IPS-20b (cell line): ENCODE results near the gene SYNE1.
"Not testable (repeated sequence)": the region's sequence is repeated elsewhere in the genome, so short reads cannot be mapped to it uniquely, and the experiment has no call there.

ENCODE experiments used
- H3K27ac ChIP-seq: one replicate; pipeline ENCODE4 v1.5.1; 2013; ENCODE audit warnings: low read length
- H3K27me3 ChIP-seq: 2 replicates; pipeline ENCODE4 v1.6.1; 2013; ENCODE audit warnings: mild to moderate bottlenecking, low read length, inconsistent platforms; ENCODE audit not compliant: insufficient read depth
- H3K36me3 ChIP-seq: 2 replicates; pipeline ENCODE4 v1.6.1; 2013; ENCODE audit warnings: low read depth, mild to moderate bottlenecking, inconsistent platforms, low read length, moderate library complexity; ENCODE audit not compliant: insufficient read depth
- H3K4me1 ChIP-seq: 2 replicates; pipeline ENCODE4 v1.6.1; 2013; ENCODE audit warnings: mild to moderate bottlenecking, control low read depth, inconsistent platforms, low read length, moderate library complexity; ENCODE audit not compliant: insufficient read depth
- H3K4me3 ChIP-seq: 2 replicates; pipeline ENCODE4 v1.5.1; 2013; ENCODE audit warnings: mild to moderate bottlenecking, low read length, inconsistent platforms
- H3K9ac ChIP-seq: 2 replicates; pipeline ENCODE4 v1.6.1; 2013; ENCODE audit warnings: low read depth, mild to moderate bottlenecking, inconsistent platforms, low read length, moderate library complexity
- H3K9me3 ChIP-seq: 2 replicates; pipeline ENCODE4 v1.6.1; 2013; ENCODE audit warnings: mild to moderate bottlenecking, low read depth, low read length, inconsistent platforms; ENCODE audit not compliant: insufficient read depth

The SYNE1 gene

GRCh38 chr6:152583888-152584287 lies 53.3 kb downstream of the SYNE1 start:
- no peaks in the 10 kb centered on the region for H3K27me3 ChIP-seq
- H3K36me3 ChIP-seq, result no peaks in the 10 kb centered on the region
- no peaks in the 10 kb centered on the region for H3K9me3 ChIP-seq
- no peak overlapping the region for H3K9ac ChIP-seq
- no peaks in the 10 kb centered on the region for H3K4me1 ChIP-seq
- H3K27ac ChIP-seq, result no peak overlapping the region
- no peak overlapping the region for H3K4me3 ChIP-seq

GRCh38 chr6:152576525-152576924 lies 60.6 kb downstream of the SYNE1 start:
- H3K4me3 ChIP-seq, result no peak overlapping the region
- H3K4me1 ChIP-seq, result no peaks in the 10 kb centered on the region; the same call in 1 of the 2 replicates
- no peaks in the 10 kb centered on the region for H3K27me3 ChIP-seq
- H3K27ac ChIP-seq, result no peak overlapping the region
- no peaks in the 10 kb centered on the region for H3K36me3 ChIP-seq
- H3K9ac ChIP-seq, result no peak overlapping the region
- no peaks in the 10 kb centered on the region for H3K9me3 ChIP-seq

- Histone ChIP-seq H3K27me3 (no peaks in the 10 kb centered on the region), H3K4me3 (no peak overlapping the region), H3K9ac (no peak overlapping the region), H3K36me3 (no peaks in the 10 kb centered on the region), H3K4me1 (no peaks in the 10 kb centered on the region; the same call in 1 of the 2 replicates), H3K9me3 (no peaks in the 10 kb centered on the region), H3K27ac (no peak overlapping the region)
These were observed 61.5 kb downstream of the SYNE1 start for GRCh38 chr6:152575621-152576150.

- Histone ChIP-seq H3K27ac (no peak overlapping the region), H3K27me3 (no peaks in the 10 kb centered on the region), H3K4me1 (no peaks in the 10 kb centered on the region; the same call in 1 of the 2 replicates), H3K36me3 (no peaks in the 10 kb centered on the region), H3K9me3 (no peaks in the 10 kb centered on the region), H3K4me3 (no peak overlapping the region), H3K9ac (no peak overlapping the region)
These were observed 62.0 kb downstream of the SYNE1 start for GRCh38 chr6:152575161-152575560.

GRCh38 chr6:152573762-152574161 lies 63.4 kb downstream of the SYNE1 start:
- H3K27ac ChIP-seq, result no peak overlapping the region
- no peaks in the 10 kb centered on the region; the same call in 1 of the 2 replicates for H3K4me1 ChIP-seq
- H3K9me3 ChIP-seq, result no peaks in the 10 kb centered on the region
- no peak overlapping the region for H3K4me3 ChIP-seq
- no peak overlapping the region for H3K9ac ChIP-seq
- no peaks in the 10 kb centered on the region for H3K27me3 ChIP-seq
- no peaks in the 10 kb centered on the region for H3K36me3 ChIP-seq

- Histone ChIP-seq H3K4me3 (no peak overlapping the region), H3K27ac (no peak overlapping the region), H3K4me1 (no peaks in the 10 kb centered on the region; the same call in 1 of the 2 replicates), H3K9ac (no peak overlapping the region), H3K27me3 (no peaks in the 10 kb centered on the region), H3K36me3 (no peaks in the 10 kb centered on the region), H3K9me3 (no peaks in the 10 kb centered on the region)
These were observed 64.6 kb downstream of the SYNE1 start for GRCh38 chr6:152572338-152573088.

- no peaks in the 10 kb centered on the region for H3K27me3 ChIP-seq
- no peak overlapping the region for H3K27ac ChIP-seq
- H3K9me3 ChIP-seq, result no peaks in the 10 kb centered on the region
- H3K36me3 ChIP-seq, result no peaks in the 10 kb centered on the region
- no peak overlapping the region for H3K9ac ChIP-seq
- no peak overlapping the region for H3K4me3 ChIP-seq
- no peaks in the 10 kb centered on the region; the same call in 1 of the 2 replicates for H3K4me1 ChIP-seq
These were observed 65.2 kb downstream of the SYNE1 start for GRCh38 chr6:152571943-152572337.

GRCh38 chr6:152571089-152571488 lies 66.1 kb downstream of the SYNE1 start:
- no peaks in the 10 kb centered on the region for H3K27me3 ChIP-seq
- no peaks in the 10 kb centered on the region; the same call in 1 of the 2 replicates for H3K4me1 ChIP-seq
- no peak overlapping the region for H3K4me3 ChIP-seq

GRCh38 chr6:152566103-152566875 lies 70.9 kb downstream of the SYNE1 start:
- Histone ChIP-seq H3K4me1 (no peaks in the 10 kb centered on the region), H3K27me3 (no peaks in the 10 kb centered on the region), H3K4me3 (no peak overlapping the region), H3K36me3 (no peaks in the 10 kb centered on the region), H3K27ac (no peak overlapping the region), H3K9me3 (no peaks in the 10 kb centered on the region), H3K9ac (no peak overlapping the region)

More at GRCh38 chr6:152571089-152571488, 66.1 kb downstream of the SYNE1 start:
- H3K27ac ChIP-seq, result no peak overlapping the region
- no peak overlapping the region for H3K9ac ChIP-seq
- H3K9me3 ChIP-seq, result no peaks in the 10 kb centered on the region
- H3K36me3 ChIP-seq, result no peaks in the 10 kb centered on the region

GRCh38 chr6:152563177-152563576 lies 74.0 kb downstream of the SYNE1 start:
- Histone ChIP-seq H3K36me3 (no peaks in the 10 kb centered on the region), H3K27me3 (no peaks in the 10 kb centered on the region), H3K4me3 (no peak overlapping the region), H3K4me1 (no peaks in the 10 kb centered on the region), H3K27ac (no peak overlapping the region), H3K9ac (no peak overlapping the region), H3K9me3 (no peaks in the 10 kb centered on the region)

GRCh38 chr6:152558798-152559197 lies 78.4 kb downstream of the SYNE1 start:
- H3K27me3 ChIP-seq, H3K4me3 ChIP-seq, H3K27ac ChIP-seq, H3K9me3 ChIP-seq, H3K36me3 ChIP-seq, H3K9ac ChIP-seq, H3K4me1 ChIP-seq: not testable (repeated sequence)
